HCT116 (cell line): ENCODE measurements around the gene PRKG1.

ENCODE experiments used
- EZH2 ChIP-seq: fragments of 200-600 bp; sonication (generic); IDR thresholded peaks from 2 replicates; pipeline ENCODE4 v1.6.1; 2017; ENCODE audit warnings: antibody characterized with exemption, mixed run types
- JUND ChIP-seq: IDR thresholded peaks from 2 replicates; pipeline ENCODE4 v1.6.1; 2012
- SP1 ChIP-seq: IDR thresholded peaks from 2 replicates; pipeline ENCODE4 v1.6.1; 2012; ENCODE audit warnings: low read depth
- TF ChIP-seq, protein P1 (sequence below), 3 experiments: fragments of 200-600 bp in 1 of 3; sonication (generic) in 1 of 3; IDR thresholded peaks in 2 of 3; conservative IDR thresholded peaks in 1 of 3; 2 replicates each; pipeline ENCODE4 v1.5.1; 2012 to 2017; ENCODE audit warnings: low read depth in 2 of 3, low read length in 2 of 3, antibody characterized with exemption in 1 of 3, borderline replicate concordance in 1 of 3, control low read depth in 1 of 3, mild to moderate bottlenecking in 1 of 3, mixed read lengths in 1 of 3, mixed run types in 1 of 3, moderate library complexity in 1 of 3; ENCODE audit not compliant: insufficient read depth in 1 of 3

DNA sequence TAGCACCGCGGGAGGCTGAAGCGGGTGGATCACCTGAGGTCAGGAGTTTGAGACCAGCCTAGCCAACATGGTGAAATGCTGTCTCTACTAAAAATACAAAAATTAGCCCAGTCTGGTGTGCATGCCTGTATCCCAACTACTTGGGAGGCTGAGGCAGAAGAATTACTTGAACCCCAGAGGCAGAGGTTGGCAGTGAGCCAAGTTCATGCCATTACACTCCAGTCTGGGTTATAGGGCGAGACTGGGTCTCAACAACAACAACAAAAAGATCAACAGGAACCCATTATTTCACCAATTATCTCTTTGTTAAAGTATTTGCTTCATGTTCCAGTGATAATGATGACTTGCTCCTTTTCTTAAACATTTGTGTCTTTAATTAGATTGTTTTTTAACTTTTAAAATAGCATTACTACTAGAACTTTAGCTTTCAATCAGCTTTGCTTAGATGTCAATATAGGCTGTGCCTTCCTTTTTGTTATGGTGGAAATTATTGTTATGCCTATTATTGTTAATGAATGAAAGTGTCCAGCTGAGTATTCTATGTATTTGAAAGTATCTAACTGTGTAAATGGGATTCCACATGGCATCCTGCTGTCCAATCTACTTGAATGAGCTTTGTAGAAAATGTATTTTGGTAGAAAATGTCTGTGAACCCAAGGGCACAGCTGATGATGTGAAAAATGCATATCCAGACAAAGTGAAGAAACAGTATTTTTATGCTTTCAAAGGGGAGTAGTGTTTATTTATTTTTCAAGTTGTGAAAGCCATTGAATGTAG lies 686.8 kb downstream of the PRKG1 start:
- TF ChIP-seq, protein P1, sequence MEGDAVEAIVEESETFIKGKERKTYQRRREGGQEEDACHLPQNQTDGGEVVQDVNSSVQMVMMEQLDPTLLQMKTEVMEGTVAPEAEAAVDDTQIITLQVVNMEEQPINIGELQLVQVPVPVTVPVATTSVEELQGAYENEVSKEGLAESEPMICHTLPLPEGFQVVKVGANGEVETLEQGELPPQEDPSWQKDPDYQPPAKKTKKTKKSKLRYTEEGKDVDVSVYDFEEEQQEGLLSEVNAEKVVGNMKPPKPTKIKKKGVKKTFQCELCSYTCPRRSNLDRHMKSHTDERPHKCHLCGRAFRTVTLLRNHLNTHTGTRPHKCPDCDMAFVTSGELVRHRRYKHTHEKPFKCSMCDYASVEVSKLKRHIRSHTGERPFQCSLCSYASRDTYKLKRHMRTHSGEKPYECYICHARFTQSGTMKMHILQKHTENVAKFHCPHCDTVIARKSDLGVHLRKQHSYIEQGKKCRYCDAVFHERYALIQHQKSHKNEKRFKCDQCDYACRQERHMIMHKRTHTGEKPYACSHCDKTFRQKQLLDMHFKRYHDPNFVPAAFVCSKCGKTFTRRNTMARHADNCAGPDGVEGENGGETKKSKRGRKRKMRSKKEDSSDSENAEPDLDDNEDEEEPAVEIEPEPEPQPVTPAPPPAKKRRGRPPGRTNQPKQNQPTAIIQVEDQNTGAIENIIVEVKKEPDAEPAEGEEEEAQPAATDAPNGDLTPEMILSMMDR (IDR thresholded peaks at IDR 0.05 in 2 of 3, conservative IDR thresholded peaks at IDR 0.05 in 1 of 3; ENCODE audit: borderline replicate concordance in 1 of 3, insufficient read depth in 1 of 3, low read depth in 2 of 3, low read length in 2 of 3): no peak
- no peak for TF ChIP-seq EZH2
- no peak for TF ChIP-seq SP1
- no peak for TF ChIP-seq JUND
